A549 treated with AZD2906 at 1 μM for 4 hours (cell line): Measurements from ENCODE around the gene CLCN5. TPM values are rescaled to one million over a fixed set of nuclear protein-coding genes. Genes with fewer than 3 reads are reported as not detected.

Experiments
- total RNA-seq: library from RNA; stranded (reverse); fragments of 200-300 nt; extraction: Qiagen RNA extraction; gene quantifications from 5 replicates; pipeline ENCODE4 v1.2.3, GENCODE V29; 2022

The CLCN5 gene
- total RNA-seq, result 2.0 to 2.4 TPM (median 2.2 TPM) in 5 replicates

GRCh38 chrX:49922291-49923241, at the start of gene CLCN5:
TSS of gene CLCN5 (plus strand) at chrX:49922596. CDS start at chrX:49925299, 2,703 bp downstream.

GRCh38 chrX:49878834-49879655, 43.4 kb upstream of the CLCN5 start, which contains the start of gene USP27X:
TSS of gene USP27X (plus strand) at chrX:49879484. CDS start at chrX:49880308, 824 bp downstream.

Other genes with a start within 250 kb of the CLCN5 start
- 0.26 to 0.29 TPM in 2 of 5 replicates, not detected in the others for gene PAGE1, start 226.6 kb upstream of the CLCN5 start, total RNA-seq
- gene PAGE4, start 93.3 kb upstream of the CLCN5 start, total RNA-seq, result not detected in 5 replicates
- gene USP27X, start 43.1 kb upstream of the CLCN5 start, total RNA-seq, result 3.2 to 5.0 TPM (median 4.2 TPM) in 5 replicates